K562 (cell line): ENCODE results near the gene STAG2. TPM values are rescaled to one million over a fixed set of nuclear protein-coding genes. Genes with fewer than 3 reads are reported as not detected.

Source experiments
- ATAC-seq: fragments of 200-7000 bp; cut with Tn5 transposase; 3 replicates; pipeline ENCODE4 v1.9.1; 2020; ENCODE audit warnings: moderate library complexity
- BruUV-seq: library from RNA; stranded (reverse); fragments of 400-500 nt; replicated peaks from 2 replicates; lab custom pipeline; 2021; lab: Mats Ljungman, UMichigan
- CTCF ChIA-PET: fragments of 300-600 bp; formaldehyde crosslinking; extraction: SDS; loops from one replicate; lab custom pipeline; 2021; ENCODE audit warnings: low intra/inter-chr PET ratio; lab: Yijun Ruan, JAX
- POLR2A ChIA-PET: fragments of 300-600, 350-650 bp; sonication (Branson Sonifier 250); formaldehyde crosslinking; extraction: SDS; loops from one replicate; lab custom pipeline; 2021; ENCODE audit warnings: antibody characterized with exemption, inconsistent platforms; lab: Yijun Ruan, JAX
- DNase-seq, 4 experiments: peaks; one replicate each; pipeline versions ENCODE4 v3.0.0 to v3.0.0-alpha.2; 2011 to 2018; ENCODE audit warnings: low spot score in 3 of 4, mixed read lengths in 3 of 4; ENCODE audit errors: extremely low read depth in 1 of 4
- FAIRE-seq: peaks from 2 replicates; lab custom pipeline; 2011; peaks lifted over from hg19 to GRCh38; lab: Jason Lieb, UNC
- H2AFZ ChIP-seq: 2 replicates; pipeline ENCODE4 v1.6.0; 2011; ENCODE audit warnings: low read depth, low read length, control low read depth, inconsistent platforms
- H3K27ac ChIP-seq: fragments of 200-600 bp; 3 replicates; pipeline ENCODE4 v1.8.0; 2011; ENCODE audit warnings: low read depth, mild to moderate bottlenecking, control low read depth, inconsistent platforms, low read length, moderate library complexity, mixed read lengths; ENCODE audit errors: extremely low read depth
- H3K27me3 ChIP-seq, 2 experiments: fragments of 300-600 bp in 1 of 2; 2 replicates in 1 of 2; 3 replicates in 1 of 2; pipeline versions ENCODE4 v1.6.0 to v1.8.0; 2011; ENCODE audit warnings: inconsistent platforms in 2 of 2, low read length in 2 of 2, mild to moderate bottlenecking in 1 of 2, mixed read lengths in 1 of 2, moderate library complexity in 1 of 2; ENCODE audit not compliant: control insufficient read depth in 2 of 2, insufficient read depth in 2 of 2
- H3K36me3 ChIP-seq: fragments of 300-600 bp; 3 replicates; pipeline ENCODE4 v1.8.0; 2011; ENCODE audit warnings: mild to moderate bottlenecking, low read length, inconsistent platforms; ENCODE audit not compliant: control insufficient read depth, insufficient read depth
- H3K4me1 ChIP-seq, 2 experiments: fragments of 200-600 bp in 1 of 2; replicated peaks in 1 of 2; 2 replicates in 1 of 2; 3 replicates in 1 of 2; pipeline versions ENCODE4 v1.5.1 to v1.8.0; 2011; ENCODE audit warnings: inconsistent platforms in 2 of 2, low read length in 2 of 2, mild to moderate bottlenecking in 1 of 2, mixed read lengths in 1 of 2, moderate library complexity in 1 of 2; ENCODE audit not compliant: control insufficient read depth in 2 of 2, insufficient read depth in 2 of 2
- H3K4me2 ChIP-seq: 2 replicates; pipeline ENCODE4 v1.6.1; 2011; ENCODE audit warnings: low read length, control low read depth, inconsistent platforms, mixed read lengths; ENCODE audit not compliant: insufficient read depth
- H3K4me3 ChIP-seq: fragments of 200-600 bp; sonication (generic), shearing (Covaris generic); 2 replicates; pipeline ENCODE4 v1.5.1; 2016; ENCODE audit warnings: control low read depth, inconsistent platforms
- H3K79me2 ChIP-seq: fragments of 200-600 bp; 3 replicates; pipeline ENCODE4 v1.8.0; 2011; ENCODE audit warnings: low read length, inconsistent platforms; ENCODE audit not compliant: control insufficient read depth, insufficient read depth
- H3K9ac ChIP-seq, 2 experiments: 2 replicates each; pipeline versions ENCODE4 v1.6.0 to v1.6.1; 2011; ENCODE audit warnings: low read depth in 2 of 2, low read length in 2 of 2, control low read depth in 1 of 2, inconsistent platforms in 1 of 2, mild to moderate bottlenecking in 1 of 2, mixed read lengths in 1 of 2; ENCODE audit not compliant: insufficient read depth in 1 of 2
- H3K9me1 ChIP-seq: one replicate; pipeline ENCODE4 v1.6.0; 2011; ENCODE audit warnings: inconsistent platforms, mild to moderate bottlenecking, low read length, moderate library complexity; ENCODE audit not compliant: control insufficient read depth, insufficient read depth
- H3K9me3 ChIP-seq: replicated peaks from 2 replicates; pipeline ENCODE4 v1.5.1; 2011; ENCODE audit warnings: low read depth, low read length, inconsistent platforms; ENCODE audit not compliant: control insufficient read depth, insufficient read depth
- H4K20me1 ChIP-seq: replicated peaks from 2 replicates; pipeline ENCODE4 v1.6.1; 2011; ENCODE audit warnings: low read length, inconsistent platforms, mixed read lengths; ENCODE audit not compliant: control insufficient read depth, insufficient read depth
- CAMTA2 ChIP-seq: fragments of 250-450 bp; sonication (Bioruptor Pico); conservative IDR thresholded peaks from 2 replicates; pipeline ENCODE4 v1.5.1; 2022
- FUS ChIP-seq: fragments of 200-400 bp; formaldehyde crosslinking; optimal IDR thresholded peaks from 2 replicates; pipeline ENCODE3; 2017; ENCODE audit warnings: low read depth, low read length
- HCFC1 ChIP-seq: IDR thresholded peaks from 2 replicates; pipeline ENCODE4 v1.6.1; 2012; ENCODE audit warnings: low read depth, low read length, improper control_type of control experiment
- HDAC6 ChIP-seq: IDR thresholded peaks from 2 replicates; pipeline ENCODE4 v1.6.1; 2012; ENCODE audit warnings: low read depth, mild to moderate bottlenecking, control low read depth, inconsistent platforms, low read length, moderate library complexity
- RBFOX2 ChIP-seq: fragments of 200-400 bp; formaldehyde crosslinking; IDR thresholded peaks from 2 replicates; pipeline ENCODE4 v1.6.1; 2017; ENCODE audit warnings: low read depth, mild to moderate bottlenecking, low read length, moderate library complexity
- RBM25 ChIP-seq: fragments of 200-400 bp; formaldehyde crosslinking; IDR thresholded peaks from 2 replicates; pipeline ENCODE4 v1.6.1; 2018; ENCODE audit warnings: low read length, low read depth, moderate library complexity; ENCODE audit not compliant: severe bottlenecking
- RFX5 ChIP-seq: IDR thresholded peaks from 2 replicates; pipeline ENCODE4 v1.6.1; 2011; ENCODE audit warnings: low read depth, mild to moderate bottlenecking, improper control_type of control experiment, low read length
- SIRT6 ChIP-seq: IDR thresholded peaks from one replicate; pipeline ENCODE4 v1.6.1; 2012; ENCODE audit warnings: low read depth, mild to moderate bottlenecking, control low read depth, inconsistent platforms, low read length, moderate library complexity
- SLC30A9 ChIP-seq: fragments of 250-450 bp; sonication (Bioruptor Pico); IDR thresholded peaks from 2 replicates; pipeline ENCODE4 v1.8.0; 2022; ENCODE audit warnings: mild to moderate bottlenecking, moderate library complexity
- ZNF316 ChIP-seq: fragments of 450-650 bp; IDR thresholded peaks from 2 replicates; pipeline ENCODE4 v1.6.1; 2016
- WGBS: fragments of 100-300 bp; shearing (Covaris generic); methylation state at CpG from one replicate; pipeline ENCODE4 v1.1.6; 2016; ENCODE audit warnings: low coverage, mixed read lengths; ENCODE audit not compliant: insufficient coverage; ENCODE audit errors: missing lambda C conversion rate; 5-methylcytosine and 5-hydroxymethylcytosine counted together
- in situ Hi-C: fragments of 300-500 bp; cut with MboI; formaldehyde crosslinking; loops from 4 replicates; pipeline ENCODE4 v1.15.0; 2018; ENCODE audit warnings: inconsistent platforms, mixed read lengths
- intact Hi-C: fragments of 100-400 bp; cut with micrococcal nuclease; formaldehyde crosslinking; loops from 2 replicates; pipeline ENCODE4 v1.14.2; 2022
- polyA plus RNA-seq, 8 experiments: library from polyadenylated mRNA; depleted of rRNA in 4 of 8; stranded (reverse) in 5 of 8; unstranded in 3 of 8; fragments of >200 nt; fragmentation: Nextera tagmentation in 2 of 8; fragmentation: Illumina TruSeq in 1 of 8; extraction: Ambion mirVana in 2 of 8; extraction: Trizol in 1 of 8; gene quantifications; 2 replicates each; pipeline versions ENCODE4 v1.2.1 to v1.2.3, GENCODE V29; 2011 to 2014; ENCODE audit warnings: inconsistent platforms in 1 of 8, missing spikeins in 1 of 8
- total RNA-seq, 7 experiments: library from RNA; depleted of rRNA in 6 of 7; stranded (reverse); fragments of >200 nt in 6 of 7; fragmentation: Illumina TruSeq in 2 of 7; extraction: Trizol in 2 of 7; gene quantifications; 2 replicates each; pipeline versions ENCODE4 v1.2.1 to v1.2.3, GENCODE V29; 2011 to 2021; ENCODE audit warnings: low replicate concordance in 1 of 7

STAG2 gene
- total and polyA plus RNA-seq, 9 of the 15 experiments (the other 6 are each of a cell fraction or from before 2014, with no cell fraction given), result 40.3 to 133 (median 90.1) TPM

- peaks cover 24% of the 10 kb centered on the region for H3K36me3 ChIP-seq
- no peak overlapping the region for H3K4me3 ChIP-seq
- no peaks in the 10 kb centered on the region; a peak in 1 of 5 replicates for H3K4me1 ChIP-seq
- no peaks in the 10 kb centered on the region for H3K27me3 ChIP-seq
- ATAC-seq (no peak; the same call in 1 of the 3 replicates), DNase-seq (no peak), FAIRE-seq (no peak)
- H3K9me3 ChIP-seq, result no peaks in the 10 kb centered on the region
- H3K79me2 ChIP-seq, result no peaks in the 10 kb centered on the region
- H3K27ac ChIP-seq, result no peak overlapping the region
- BruUV-seq, result no TSS peak
- in situ Hi-C loops, result no loop called here
- no peak overlapping the region for H3K9ac ChIP-seq
- intact Hi-C loops, result no loop called here
- TF ChIP-seq HDAC6 (no peak), SLC30A9 (no peak), HCFC1 (no peak), RFX5 (no peak), CAMTA2 (CRISPR knock-in tag) (no peak), FUS (no peak), ZNF316 (no peak), RBFOX2 (no peak), RBM25 (no peak), SIRT6 (no peak)
- H3K9me1 ChIP-seq, result no peaks in the 10 kb centered on the region
- POLR2A ChIA-PET, result no interaction called here
- CTCF ChIA-PET, result no interaction called here
- no peaks in the 10 kb centered on the region for H4K20me1 ChIP-seq
- no peak overlapping the region for H3K4me2 ChIP-seq
- 78% methylated on average over 5 of the region's 5 CpGs for WGBS
- no peak overlapping the region for H2AFZ ChIP-seq
These were observed 142.5 kb downstream of the STAG2 start for GRCh38 chrX:124103966-124104365.
